NCI-H526 (cell line): Measurements from ENCODE around the gene LRIG1.

Experiments
- DNase-seq, 2 experiments: peaks; one replicate each; lab custom pipeline; 2025; lab: John Stamatoyannopoulos, UW

LRIG1 gene

GRCh38 chr3:66467996-66468735 is 32.7 kb downstream of the LRIG1 start:
- peak; percentile 31 to 53 for DNase-seq

GRCh38 chr3:66466606-66467270 is 34.1 kb downstream of the LRIG1 start:
- no peak for DNase-seq

- DNase-seq = no peak
These were observed 35.2 kb downstream of the LRIG1 start for GRCh38 chr3:66465587-66465986.

- no peak for DNase-seq
These were observed 35.8 kb downstream of the LRIG1 start for GRCh38 chr3:66465034-66465433.

- no peak for DNase-seq
These were observed 36.3 kb downstream of the LRIG1 start for GRCh38 chr3:66464512-66464894.

- DNase-seq = no peak
These were observed 36.9 kb downstream of the LRIG1 start for GRCh38 chr3:66463730-66464511.

- DNase-seq = no peak
These were observed 37.7 kb downstream of the LRIG1 start for GRCh38 chr3:66463054-66463631.

GRCh38 chr3:66457252-66457651 is 43.6 kb downstream of the LRIG1 start:
- no peak for DNase-seq

GRCh38 chr3:66456711-66457173 is 44.1 kb downstream of the LRIG1 start:
- DNase-seq = no peak

GRCh38 chr3:66454464-66454859 is 46.4 kb downstream of the LRIG1 start:
- DNase-seq = no peak

GRCh38 chr3:66453651-66454463 is 47.0 kb downstream of the LRIG1 start:
- DNase-seq = no peak

- DNase-seq = no peak
These were observed 48.4 kb downstream of the LRIG1 start for GRCh38 chr3:66452303-66453011.

GRCh38 chr3:66451766-66452165 is 49.1 kb downstream of the LRIG1 start:
- no peak for DNase-seq

GRCh38 chr3:66450390-66451022 is 50.3 kb downstream of the LRIG1 start:
- no peak for DNase-seq

- no peak for DNase-seq
These were observed 51.3 kb downstream of the LRIG1 start for GRCh38 chr3:66449411-66449974.

- no peak for DNase-seq
These were observed 56.6 kb downstream of the LRIG1 start for GRCh38 chr3:66444146-66444644.

- no peak for DNase-seq
These were observed 57.6 kb downstream of the LRIG1 start for GRCh38 chr3:66443118-66443803.

GRCh38 chr3:66442254-66443117 is 58.3 kb downstream of the LRIG1 start:
- peak; percentile 27 to 60 for DNase-seq
